Heart left ventricle (tissue), 16 donors: Measurements from ENCODE around the gene THSD7B. TPM values are rescaled to one million over a fixed set of nuclear protein-coding genes. Genes with fewer than 3 reads are reported as not detected.

Experiments used
- ATAC-seq, 4 donors: fragments of 200-7000 bp; cut with Tn5 transposase; one replicate each; pipeline ENCODE4 v1.9.1; 2020 to 2022; ENCODE audit warnings: moderate library complexity in 4 of 4, mild to moderate bottlenecking in 3 of 4, moderate number of reproducible peaks in 1 of 4
- DNase-seq, 5 donors: peaks; one replicate each; pipeline ENCODE4 v3.0.0-alpha.2; 2020
- H3K27ac ChIP-seq, 12 donors: fragments of 200-600 bp; sonication (generic) in 4 of 12; one replicate each; pipeline versions ENCODE4 v1.5.0 to v1.8.0; 2016 to 2022; ENCODE audit warnings: mild to moderate bottlenecking in 2 of 12
- H3K27me3 ChIP-seq, 9 donors: fragments of 200-600 bp; sonication (generic) in 2 of 9; one replicate each; pipeline versions ENCODE4 v1.5.1 to v1.8.0; 2016 to 2022; ENCODE audit warnings: mild to moderate bottlenecking in 3 of 9
- H3K36me3 ChIP-seq, 9 donors: fragments of 200-600 bp; sonication (generic) in 2 of 9; one replicate each; pipeline versions ENCODE4 v1.5.0 to v1.8.0; 2018 to 2022; ENCODE audit warnings: mild to moderate bottlenecking in 2 of 9
- H3K4me1 ChIP-seq, 12 donors: fragments of 200-600 bp; sonication (generic) in 4 of 12; one replicate each; pipeline versions ENCODE4 v1.5.0 to v1.8.0; 2016 to 2022; ENCODE audit warnings: mild to moderate bottlenecking in 3 of 12
- H3K4me3 ChIP-seq, 12 donors: fragments of 200-600 bp; sonication (generic) in 4 of 12; one replicate each; pipeline versions ENCODE4 v1.5.0 to v1.8.0; 2017 to 2022; ENCODE audit warnings: mild to moderate bottlenecking in 9 of 12, moderate library complexity in 4 of 12
- H3K9me3 ChIP-seq, 12 donors: fragments of 200-600 bp; sonication (generic) in 4 of 12; one replicate each; pipeline versions ENCODE4 v1.5.0 to v1.8.0; 2016 to 2022; ENCODE audit warnings: mild to moderate bottlenecking in 1 of 12
- CTCF ChIP-seq, 12 donors: fragments of 200-600 bp; sonication (generic) in 4 of 12; IDR thresholded peaks; one replicate each; pipeline versions ENCODE4 v1.5.0 to v1.8.0; 2018 to 2022; ENCODE audit warnings: antibody characterized with exemption in 12 of 12, mild to moderate bottlenecking in 5 of 12
- POLR2A ChIP-seq, 2 donors: fragments of 450-650 bp; IDR thresholded peaks; one replicate each; pipeline ENCODE4 v1.6.1; 2017; ENCODE audit warnings: antibody characterized with exemption in 2 of 2, mild to moderate bottlenecking in 2 of 2, moderate library complexity in 2 of 2
- WGBS, 4 donors: extraction: QIAGEN DNeasy Blood & Tissue Kit in 2 of 4; methylation state at CpG; one replicate each; pipeline versions ENCODE4 v1.1.5 to v1.1.7; 2013 to 2018; 5-methylcytosine and 5-hydroxymethylcytosine counted together
- intact Hi-C, 10 donors: fragments of 100-400 bp; cut with DNase I; formaldehyde crosslinking; loops; one replicate each; pipeline versions ENCODE4 v1.11.1 to v1.14.2; 2022
- polyA plus RNA-seq, 2 donors: library from polyadenylated mRNA; stranded (reverse); fragments of 200-250 nt; gene quantifications; one replicate each; pipeline ENCODE4 v1.2.3, GENCODE V29; 2013
- total RNA-seq, 9 donors: library from RNA; depleted of rRNA in 2 of 9; stranded (reverse); fragments of >200 nt in 2 of 9; fragmentation: NEBNext Ultra II Directional in 3 of 9; extraction: Animal tissue kit (Norgen Biotek cat#: 25700) in 3 of 9; gene quantifications; one replicate each; pipeline versions ENCODE4 v1.1.0 to v1.2.4, GENCODE V29; 2016 to 2023
- donor health status: ischemic (EF 13 %, LVEDD 7.1; RV severe dilation, severe dysfunction).
- donor health status: healthy with polysubstance abuse.
- donor health status: DM: no; HTN: yes; CAD: no.
- donor health status: DM: no; HTN: no; CAD: no.
- donor health status: ischemic (EF 25% LVEDD 6.9; RV normal size, moderate dysfunction).
- donor health status: ischemic (EF 25% LVEDD 5.7; RV mildly dilated, moderate dysfunction).
- donor health status: healthy.
- donor health status: DM: yes; HTN: yes; CAD: no.
- donor health status: ischemic (EF 35%, LVEDD 5.7; RV mildly dilated, moderate dysfunction).
- donor health status: nonischemic (EF 11% LVEDD 7.7; RV severe dilation, severe dysfunction).
- donor health status: DM: yes; HTN: yes; CAD: no.
- donor health status: PGD.
- donor health status: ischemic (EF 29% LVEDD 5.4; RV normal size, mild dysfunction).
- donor health status: nonischemic (EF 23%, LVEDD 6.1; RV moderate dilation, normal function).

THSD7B gene
- total and polyA plus RNA-seq, 11 donors: 0.04 to 0.43 (median 0.17) TPM

GRCh38 chr2:137151731-137152130 is 386.4 kb downstream of the THSD7B start:
- ATAC-seq: no peak
- 89 to 91% (median 89%) methylated on average over 2 of the region's 2 CpGs for WGBS, 4 donors
- TF ChIP-seq POLR2A (IDR thresholded peaks at IDR 0.05) (no peak), CTCF (IDR thresholded peaks at IDR 0.05) (no peak)

GRCh38 chr2:137154946-137155345 is 389.6 kb downstream of the THSD7B start:
- no peak for ATAC-seq
- no peak for DNase-seq
- no peaks in the 10 kb centered on the region for H3K36me3 ChIP-seq
- H3K4me1 ChIP-seq: peaks cover 0 to 6% (median 0%) of the 10 kb centered on the region in 12 donors
- no peaks in the 10 kb centered on the region for H3K9me3 ChIP-seq
- no peak for TF ChIP-seq POLR2A (IDR thresholded peaks at IDR 0.05)
- no peak overlapping the region for H3K4me3 ChIP-seq
- 76 to 90% (median 81%) methylated on average over 1 of the region's 1 CpG for WGBS, 4 donors
- H3K27me3 ChIP-seq: no peaks in the 10 kb centered on the region
- intact Hi-C loops: no loop called here
- no peak overlapping the region for H3K27ac ChIP-seq

More at GRCh38 chr2:137151731-137152130, 386.4 kb downstream of the THSD7B start:
- intact Hi-C loops: no loop called here
- H3K9me3 ChIP-seq: no peaks in the 10 kb centered on the region
- no peak for DNase-seq
- no peaks in the 10 kb centered on the region for H3K4me1 ChIP-seq
- no peaks in the 10 kb centered on the region for H3K27me3 ChIP-seq
- H3K36me3 ChIP-seq: no peaks in the 10 kb centered on the region
- H3K4me3 ChIP-seq: no peak overlapping the region
- no peak overlapping the region for H3K27ac ChIP-seq

- no peaks in the 10 kb centered on the region for H3K36me3 ChIP-seq
- H3K4me1 ChIP-seq: peaks cover 0 to 6% (median 0%) of the 10 kb centered on the region in 12 donors
- H3K27ac ChIP-seq: no peak overlapping the region
- H3K27me3 ChIP-seq: no peaks in the 10 kb centered on the region
- TF ChIP-seq POLR2A (IDR thresholded peaks at IDR 0.05): no peak
- no peak for TF ChIP-seq CTCF (IDR thresholded peaks at IDR 0.05)
- WGBS, 4 donors: 75 to 81% (median 77%) methylated on average over 4 of the region's 4 CpGs
- H3K4me3 ChIP-seq: no peak overlapping the region
- no peaks in the 10 kb centered on the region for H3K9me3 ChIP-seq
- intact Hi-C loops: no loop called here
- no peak for DNase-seq
- no peak for ATAC-seq
These were observed 390.2 kb downstream of the THSD7B start for GRCh38 chr2:137155356-137156104.

- Histone ChIP-seq H3K4me1 (peaks cover 0 to 6% (median 0%) of the 10 kb centered on the region in 12 donors), H3K9me3 (no peaks in the 10 kb centered on the region), H3K4me3 (no peak overlapping the region), H3K27me3 (no peaks in the 10 kb centered on the region), H3K27ac (no peak overlapping the region), H3K36me3 (no peaks in the 10 kb centered on the region)
- WGBS, 4 donors: 72 to 83% (median 77%) methylated on average over 4 of the region's 4 CpGs
- ATAC-seq (no peak), DNase-seq (no peak)
- TF ChIP-seq CTCF (IDR thresholded peaks at IDR 0.05) (no peak), POLR2A (IDR thresholded peaks at IDR 0.05) (no peak)
- intact Hi-C loops: no loop called here
These were observed 391.0 kb downstream of the THSD7B start for GRCh38 chr2:137156221-137156844.
